Measurements from ENCODE around the gene SERPINB11.
"Not testable (repeated sequence)": the region's sequence is repeated elsewhere in the genome, so short reads cannot be mapped to it uniquely, and the experiment has no call there.

Gene SERPINB11

GRCh38 chr18:63702660-63703059 is at the start of gene SERPINB11:
Gene SERPINB11 (plus strand): TSS chr18:63702960. CDS start chr18:63710194, 7,234 bp downstream.
- TF ChIP-seq CTCF (IDR thresholded peaks at IDR 0.05; ENCODE audit: low read depth, low read length), result no peak

GRCh38 chr18:63658920-63659319 is 43.8 kb upstream of the SERPINB11 start:
- H3K4me3 ChIP-seq (ENCODE audit: low read depth, low read length), result not testable (repeated sequence)

More at GRCh38 chr18:63702660-63703059, at the start of gene SERPINB11:
- no peak within 1 kb of the TSS for H3K4me3 ChIP-seq (ENCODE audit: low read depth, low read length)

GRCh38 chr18:63661750-63662149 is 41.0 kb upstream of the SERPINB11 start, which contains the start of gene SERPINB3:
Gene SERPINB3 (minus strand): TSS chr18:63661893. CDS start chr18:63661216, 677 bp downstream.
- not testable (repeated sequence) for H3K4me3 ChIP-seq (ENCODE audit: low read depth, low read length)

- TF ChIP-seq CTCF (IDR thresholded peaks at IDR 0.05; ENCODE audit: low read depth, low read length), result no peak
- no peak overlapping the region for H3K4me3 ChIP-seq (ENCODE audit: low read depth, low read length)
Observed at GRCh38 chr18:63664571-63664970, 38.2 kb upstream of the SERPINB11 start.

GRCh38 chr18:63676526-63677323 is 26.0 kb upstream of the SERPINB11 start:
- no peak overlapping the region for H3K4me3 ChIP-seq (ENCODE audit: low read depth, low read length)
- TF ChIP-seq CTCF (IDR thresholded peaks at IDR 0.05; ENCODE audit: low read depth, low read length), result no peak

- TF ChIP-seq CTCF (IDR thresholded peaks at IDR 0.05; ENCODE audit: low read depth, low read length), result no peak
- no peak overlapping the region for H3K4me3 ChIP-seq (ENCODE audit: low read depth, low read length)
Observed at GRCh38 chr18:63677500-63678225, 25.1 kb upstream of the SERPINB11 start.

- H3K4me3 ChIP-seq (ENCODE audit: low read depth, low read length), result no peak overlapping the region
- no peak for TF ChIP-seq CTCF (IDR thresholded peaks at IDR 0.05; ENCODE audit: low read depth, low read length)
Observed at GRCh38 chr18:63679820-63680606, 22.7 kb upstream of the SERPINB11 start.

Data from WI38 (cell line).